Mammary epithelial cell (primary cell): ENCODE measurements around the gene EXOC3.

Source experiments
- EZH2 ChIP-seq: IDR thresholded peaks from 2 replicates; pipeline ENCODE4 v1.6.1; 2012; ENCODE audit warnings: low read length, inconsistent platforms, borderline replicate concordance
- TF ChIP-seq, protein P1 (sequence below), 2 donors: IDR thresholded peaks in 1 of 2; conservative IDR thresholded peaks in 1 of 2; 2 replicates each; pipeline ENCODE4 v1.5.1; 2011 to 2012; ENCODE audit warnings: inconsistent platforms in 2 of 2, low read length in 2 of 2, mild to moderate bottlenecking in 2 of 2, control low read depth in 1 of 2, low read depth in 1 of 2; ENCODE audit not compliant: insufficient read depth in 1 of 2; ENCODE audit errors: extremely low read depth in 1 of 2

DNA sequence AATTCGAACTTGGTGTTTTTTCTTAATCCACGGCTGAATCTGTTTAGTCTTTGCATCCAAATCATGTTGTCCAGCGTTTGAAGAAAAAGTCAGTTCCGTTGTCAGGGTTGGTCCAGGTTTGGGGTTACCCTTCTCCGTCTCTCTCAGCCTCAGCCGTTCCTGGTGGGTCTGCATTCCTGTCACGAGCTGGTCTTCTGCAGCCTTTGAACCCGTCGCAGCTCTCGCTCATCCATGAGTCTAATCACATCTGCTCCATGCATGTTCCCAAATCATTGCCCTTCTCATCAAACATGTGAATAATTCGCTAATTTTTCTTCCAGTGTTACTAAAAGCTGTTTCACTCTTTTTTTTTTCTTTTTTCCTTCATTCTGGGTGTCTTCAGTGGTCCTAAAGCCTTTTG lies 39.0 kb upstream of the EXOC3 start:
- TF ChIP-seq, protein P1, sequence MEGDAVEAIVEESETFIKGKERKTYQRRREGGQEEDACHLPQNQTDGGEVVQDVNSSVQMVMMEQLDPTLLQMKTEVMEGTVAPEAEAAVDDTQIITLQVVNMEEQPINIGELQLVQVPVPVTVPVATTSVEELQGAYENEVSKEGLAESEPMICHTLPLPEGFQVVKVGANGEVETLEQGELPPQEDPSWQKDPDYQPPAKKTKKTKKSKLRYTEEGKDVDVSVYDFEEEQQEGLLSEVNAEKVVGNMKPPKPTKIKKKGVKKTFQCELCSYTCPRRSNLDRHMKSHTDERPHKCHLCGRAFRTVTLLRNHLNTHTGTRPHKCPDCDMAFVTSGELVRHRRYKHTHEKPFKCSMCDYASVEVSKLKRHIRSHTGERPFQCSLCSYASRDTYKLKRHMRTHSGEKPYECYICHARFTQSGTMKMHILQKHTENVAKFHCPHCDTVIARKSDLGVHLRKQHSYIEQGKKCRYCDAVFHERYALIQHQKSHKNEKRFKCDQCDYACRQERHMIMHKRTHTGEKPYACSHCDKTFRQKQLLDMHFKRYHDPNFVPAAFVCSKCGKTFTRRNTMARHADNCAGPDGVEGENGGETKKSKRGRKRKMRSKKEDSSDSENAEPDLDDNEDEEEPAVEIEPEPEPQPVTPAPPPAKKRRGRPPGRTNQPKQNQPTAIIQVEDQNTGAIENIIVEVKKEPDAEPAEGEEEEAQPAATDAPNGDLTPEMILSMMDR (conservative IDR thresholded peaks at IDR 0.05 in 1 of 2, IDR thresholded peaks at IDR 0.05 in 1 of 2; ENCODE audit: extremely low read depth in 1 of 2, insufficient read depth in 1 of 2, low read depth in 1 of 2, low read length in 2 of 2) = no peak
- no peak for TF ChIP-seq EZH2
